Mammary epithelial cell (primary cell): Measurements from ENCODE around the gene RILPL2.

Source experiments
- EZH2 ChIP-seq: IDR thresholded peaks from 2 replicates; pipeline ENCODE4 v1.6.1; 2012; ENCODE audit warnings: low read length, inconsistent platforms, borderline replicate concordance
- TF ChIP-seq, protein P1 (sequence below), 2 donors: IDR thresholded peaks in 1 of 2; conservative IDR thresholded peaks in 1 of 2; 2 replicates each; pipeline ENCODE4 v1.5.1; 2011 to 2012; ENCODE audit warnings: inconsistent platforms in 2 of 2, low read length in 2 of 2, mild to moderate bottlenecking in 2 of 2, control low read depth in 1 of 2, low read depth in 1 of 2; ENCODE audit not compliant: insufficient read depth in 1 of 2; ENCODE audit errors: extremely low read depth in 1 of 2

DNA sequence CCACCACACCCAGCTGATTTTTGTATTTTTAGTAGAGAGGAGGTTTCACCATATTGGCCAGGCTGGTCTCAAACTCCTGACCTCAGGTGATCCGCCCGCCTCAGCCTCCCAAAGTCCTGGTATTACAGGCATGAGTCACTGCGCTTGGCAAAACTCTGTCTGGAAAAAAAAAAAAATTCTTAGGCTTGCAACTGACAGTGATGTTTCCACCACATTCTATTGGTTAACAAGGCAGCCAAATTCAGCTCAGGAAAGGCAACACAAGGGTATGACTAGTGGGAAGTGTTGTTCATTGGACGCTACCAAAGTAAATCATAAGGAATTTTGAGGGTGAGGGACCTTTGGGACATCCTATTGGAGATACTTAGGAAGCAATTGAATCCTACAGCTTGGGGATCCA, 69.0 kb downstream of the RILPL2 start:
- TF ChIP-seq, protein P1, sequence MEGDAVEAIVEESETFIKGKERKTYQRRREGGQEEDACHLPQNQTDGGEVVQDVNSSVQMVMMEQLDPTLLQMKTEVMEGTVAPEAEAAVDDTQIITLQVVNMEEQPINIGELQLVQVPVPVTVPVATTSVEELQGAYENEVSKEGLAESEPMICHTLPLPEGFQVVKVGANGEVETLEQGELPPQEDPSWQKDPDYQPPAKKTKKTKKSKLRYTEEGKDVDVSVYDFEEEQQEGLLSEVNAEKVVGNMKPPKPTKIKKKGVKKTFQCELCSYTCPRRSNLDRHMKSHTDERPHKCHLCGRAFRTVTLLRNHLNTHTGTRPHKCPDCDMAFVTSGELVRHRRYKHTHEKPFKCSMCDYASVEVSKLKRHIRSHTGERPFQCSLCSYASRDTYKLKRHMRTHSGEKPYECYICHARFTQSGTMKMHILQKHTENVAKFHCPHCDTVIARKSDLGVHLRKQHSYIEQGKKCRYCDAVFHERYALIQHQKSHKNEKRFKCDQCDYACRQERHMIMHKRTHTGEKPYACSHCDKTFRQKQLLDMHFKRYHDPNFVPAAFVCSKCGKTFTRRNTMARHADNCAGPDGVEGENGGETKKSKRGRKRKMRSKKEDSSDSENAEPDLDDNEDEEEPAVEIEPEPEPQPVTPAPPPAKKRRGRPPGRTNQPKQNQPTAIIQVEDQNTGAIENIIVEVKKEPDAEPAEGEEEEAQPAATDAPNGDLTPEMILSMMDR (conservative IDR thresholded peaks at IDR 0.05 in 1 of 2, IDR thresholded peaks at IDR 0.05 in 1 of 2; ENCODE audit: extremely low read depth in 1 of 2, insufficient read depth in 1 of 2, low read depth in 1 of 2, low read length in 2 of 2) = no peak
- TF ChIP-seq EZH2 = no peak
